Smooth muscle cell (in vitro differentiated cells): ENCODE data around the gene CMC1. TPM values are rescaled to one million over a fixed set of nuclear protein-coding genes. Genes with fewer than 3 reads are reported as not detected.

Source experiments
- DNase-seq: peaks from one replicate; lab custom pipeline; 2025; ENCODE audit not compliant: unreplicated experiment; lab: John Stamatoyannopoulos, UW
- H2AFZ ChIP-seq: fragments of 200-600 bp; sonication (generic); 2 replicates; pipeline ENCODE4 v1.6.0; 2016; ENCODE audit warnings: antibody characterized with exemption, low read depth, mild to moderate bottlenecking
- H3F3A ChIP-seq: fragments of 200-600 bp; sonication (generic); 2 replicates; pipeline ENCODE4 v1.6.0; 2017; ENCODE audit warnings: antibody characterized with exemption, low read depth
- H3K27ac ChIP-seq: fragments of 200-600 bp; sonication (generic); 2 replicates; pipeline ENCODE4 v1.5.1; 2016; ENCODE audit warnings: low read depth, mild to moderate bottlenecking
- H3K27me3 ChIP-seq: fragments of 200-600 bp; sonication (generic); 2 replicates; pipeline ENCODE4 v1.6.1; 2016; ENCODE audit warnings: low read depth, mild to moderate bottlenecking
- H3K36me3 ChIP-seq: fragments of 200-600 bp; sonication (generic); 2 replicates; pipeline ENCODE4 v1.5.1; 2016; ENCODE audit warnings: low read depth
- H3K4me1 ChIP-seq: fragments of 200-600 bp; sonication (generic); 2 replicates; pipeline ENCODE4 v1.5.1; 2016; ENCODE audit warnings: low read depth
- H3K4me2 ChIP-seq: fragments of 200-600 bp; sonication (generic); 2 replicates; pipeline ENCODE4 v1.6.0; 2016; ENCODE audit warnings: mild to moderate bottlenecking
- H3K4me3 ChIP-seq: fragments of 200-600 bp; sonication (generic); 2 replicates; pipeline ENCODE4 v1.5.1; 2016; ENCODE audit warnings: mild to moderate bottlenecking
- H3K79me2 ChIP-seq: fragments of 200-600 bp; sonication (generic); 2 replicates; pipeline ENCODE4 v1.6.0; 2016; ENCODE audit warnings: low read depth, mild to moderate bottlenecking
- H3K9ac ChIP-seq: fragments of 200-600 bp; sonication (generic); 2 replicates; pipeline ENCODE4 v1.6.0; 2016; ENCODE audit warnings: low read depth
- H3K9me3 ChIP-seq: fragments of 200-600 bp; sonication (generic); replicated peaks from 2 replicates; pipeline ENCODE4 v1.5.1; 2016; ENCODE audit warnings: low read depth
- H4K20me1 ChIP-seq: fragments of 200-600 bp; sonication (generic); 2 replicates; pipeline ENCODE4 v1.6.0; 2016; ENCODE audit warnings: low read depth
- CTCF ChIP-seq: fragments of 200-600 bp; sonication (generic); IDR thresholded peaks from 2 replicates; pipeline ENCODE4 v1.5.1; 2017; ENCODE audit warnings: borderline replicate concordance, mild to moderate bottlenecking, antibody characterized with exemption; ENCODE audit not compliant: insufficient read depth, poor library complexity, severe bottlenecking
- WGBS: methylation state at CpG from one replicate; pipeline ENCODE4 v1.1.7; 2016; ENCODE audit warnings: low lambda C conversion rate; 5-methylcytosine and 5-hydroxymethylcytosine counted together
- polyA plus RNA-seq: library from polyadenylated mRNA; unstranded; fragments of >200 nt; fragmentation: Nextera tagmentation; extraction: Ambion mirVana; gene quantifications from 2 replicates; pipeline ENCODE4 v1.2.1, GENCODE V29; 2016
- total RNA-seq: library from RNA; depleted of rRNA; stranded (reverse); fragments of >200 nt; gene quantifications from 2 replicates; pipeline ENCODE4 v1.2.3, GENCODE V29; 2014

The CMC1 gene
- total and polyA plus RNA-seq, 2 experiments from 2014 or later: 23.0 to 41.4 TPM

- 93% methylated on average over 2 of the region's 2 CpGs for WGBS
- H4K20me1 ChIP-seq: peaks cover 10% of the 10 kb centered on the region
- DNase-seq: no peak
- H3K9me3 ChIP-seq: no peaks in the 10 kb centered on the region
- no peak overlapping the region for H3K4me2 ChIP-seq
- no peak overlapping the region for H3K9ac ChIP-seq
- no peak overlapping the region for H3K27ac ChIP-seq
- peaks cover 13% of the 10 kb centered on the region for H3K36me3 ChIP-seq
- H2AFZ ChIP-seq: no peak overlapping the region
- no peaks in the 10 kb centered on the region for H3K79me2 ChIP-seq
- peaks cover 3% of the 10 kb centered on the region for H3F3A ChIP-seq
- no peaks in the 10 kb centered on the region for H3K27me3 ChIP-seq
- H3K4me3 ChIP-seq: no peak overlapping the region
- H3K4me1 ChIP-seq: no peaks in the 10 kb centered on the region
- no peak for TF ChIP-seq CTCF
Measured at GRCh38 chr3:28326458-28326926, 85.1 kb downstream of the CMC1 start.

GRCh38 chr3:28328188-28329151, 87.1 kb downstream of the CMC1 start:
- DNase-seq: no peak
- no peak overlapping the region for H2AFZ ChIP-seq
- H3F3A ChIP-seq: peaks cover 3% of the 10 kb centered on the region
- H3K27ac ChIP-seq: no peak overlapping the region
- H3K4me1 ChIP-seq: no peaks in the 10 kb centered on the region
- no peak overlapping the region for H3K4me2 ChIP-seq
- H3K9me3 ChIP-seq: no peaks in the 10 kb centered on the region
- H3K27me3 ChIP-seq: no peaks in the 10 kb centered on the region
- H3K9ac ChIP-seq: no peak overlapping the region
- peak; percentile 76 for TF ChIP-seq CTCF
- no peak overlapping the region for H3K4me3 ChIP-seq
- H3K36me3 ChIP-seq: peaks cover 13% of the 10 kb centered on the region
- 96% methylated on average over 4 of the region's 4 CpGs for WGBS
- H4K20me1 ChIP-seq: peaks cover 10% of the 10 kb centered on the region
- no peaks in the 10 kb centered on the region for H3K79me2 ChIP-seq

DNA sequence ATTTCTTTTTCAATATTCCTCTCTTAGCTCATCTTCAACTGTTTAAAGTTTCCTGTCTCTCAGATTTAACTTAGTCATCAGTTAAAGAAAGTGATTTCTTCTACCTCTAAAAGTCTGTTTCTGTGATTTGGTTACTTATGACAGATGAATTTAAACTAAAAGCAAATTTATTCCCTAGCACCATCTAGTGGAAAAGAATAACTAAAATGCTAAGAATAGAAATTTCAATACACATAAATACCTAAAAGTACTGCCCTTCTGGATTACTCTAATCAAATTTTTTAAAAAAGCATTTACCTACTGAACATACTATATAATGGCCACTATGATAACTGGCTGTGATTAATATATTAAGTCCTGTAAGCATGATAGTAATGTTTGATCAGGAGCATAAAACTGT, 93.1 kb downstream of the CMC1 start:
- Histone ChIP-seq H3K4me1 (no peaks in the 10 kb centered on the region), H3K79me2 (no peaks in the 10 kb centered on the region)

More for the DNA sequence above, 93.1 kb downstream of the CMC1 start:
- Histone ChIP-seq H3K4me2 (no peak overlapping the region), H3K4me3 (no peak overlapping the region), H3K9me3 (no peaks in the 10 kb centered on the region), H4K20me1 (peaks cover under 1% of the 10 kb centered on the region), H3K27me3 (no peaks in the 10 kb centered on the region), H3K9ac (no peak overlapping the region), H3F3A (peaks cover 3% of the 10 kb centered on the region), H3K27ac (no peak overlapping the region), H3K36me3 (peaks cover 6% of the 10 kb centered on the region), H2AFZ (no peak overlapping the region)
- DNase-seq: no peak
- peak; percentile 21 for TF ChIP-seq CTCF
